Measurements from ENCODE around the gene AMH.

DNA sequence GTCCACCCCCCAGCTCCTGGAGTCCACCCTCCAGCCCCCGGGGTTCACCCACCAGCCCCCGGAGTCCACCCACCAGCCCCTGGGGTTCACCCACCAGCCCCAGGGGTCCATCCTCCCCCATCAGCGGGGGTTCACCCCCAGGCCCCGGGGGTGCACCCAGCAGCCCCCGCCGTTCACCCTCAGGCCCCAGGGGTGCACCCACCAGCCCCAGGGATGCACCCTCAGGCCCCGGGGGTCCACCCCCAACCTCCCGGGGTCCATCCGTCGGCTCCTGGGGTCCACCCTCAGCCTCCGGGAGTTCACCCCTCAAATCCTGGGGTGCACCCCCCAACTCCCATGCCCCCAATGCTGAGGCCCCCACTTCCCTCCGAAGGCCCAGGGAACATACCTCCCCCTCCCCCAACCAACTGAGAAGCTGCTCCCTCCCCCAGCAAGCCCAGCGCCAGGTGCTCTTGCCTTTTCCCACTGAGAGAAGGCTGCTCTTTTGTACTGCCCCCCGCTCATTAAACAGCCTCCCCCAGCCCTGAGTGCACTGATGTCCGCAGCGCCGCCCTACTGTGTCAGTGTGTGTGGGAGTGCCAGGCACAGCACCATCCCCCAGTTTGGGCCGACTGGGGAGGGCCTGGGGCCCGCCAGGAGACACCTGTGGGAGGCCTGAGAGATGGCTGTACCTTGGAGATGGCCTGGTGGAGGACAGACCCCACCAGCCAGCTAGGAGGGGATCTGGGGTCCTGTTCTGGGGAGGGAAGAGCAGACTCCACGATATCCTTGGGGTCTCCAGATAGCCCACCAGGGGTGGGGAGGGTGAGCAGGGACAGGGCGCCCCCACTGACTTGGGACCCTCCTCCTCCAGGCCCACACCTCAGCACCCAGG, 750 bp upstream of the AMH start:
- TF ChIP-seq MAFK (IDR thresholded peaks at IDR 0.05; ENCODE audit: low read depth, low read length) (no peak), NFE2L2 (IDR thresholded peaks at IDR 0.05; ENCODE audit: low read depth, low read length) (no peak)
- TF ChIP-seq, protein P1, sequence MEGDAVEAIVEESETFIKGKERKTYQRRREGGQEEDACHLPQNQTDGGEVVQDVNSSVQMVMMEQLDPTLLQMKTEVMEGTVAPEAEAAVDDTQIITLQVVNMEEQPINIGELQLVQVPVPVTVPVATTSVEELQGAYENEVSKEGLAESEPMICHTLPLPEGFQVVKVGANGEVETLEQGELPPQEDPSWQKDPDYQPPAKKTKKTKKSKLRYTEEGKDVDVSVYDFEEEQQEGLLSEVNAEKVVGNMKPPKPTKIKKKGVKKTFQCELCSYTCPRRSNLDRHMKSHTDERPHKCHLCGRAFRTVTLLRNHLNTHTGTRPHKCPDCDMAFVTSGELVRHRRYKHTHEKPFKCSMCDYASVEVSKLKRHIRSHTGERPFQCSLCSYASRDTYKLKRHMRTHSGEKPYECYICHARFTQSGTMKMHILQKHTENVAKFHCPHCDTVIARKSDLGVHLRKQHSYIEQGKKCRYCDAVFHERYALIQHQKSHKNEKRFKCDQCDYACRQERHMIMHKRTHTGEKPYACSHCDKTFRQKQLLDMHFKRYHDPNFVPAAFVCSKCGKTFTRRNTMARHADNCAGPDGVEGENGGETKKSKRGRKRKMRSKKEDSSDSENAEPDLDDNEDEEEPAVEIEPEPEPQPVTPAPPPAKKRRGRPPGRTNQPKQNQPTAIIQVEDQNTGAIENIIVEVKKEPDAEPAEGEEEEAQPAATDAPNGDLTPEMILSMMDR (conservative IDR thresholded peaks at IDR 0.05; ENCODE audit: low read depth, low read length) = no peak

Measured in IMR-90 (cell line).